ENCODE results near the gene MRPS27.

Gene MRPS27

DNA sequence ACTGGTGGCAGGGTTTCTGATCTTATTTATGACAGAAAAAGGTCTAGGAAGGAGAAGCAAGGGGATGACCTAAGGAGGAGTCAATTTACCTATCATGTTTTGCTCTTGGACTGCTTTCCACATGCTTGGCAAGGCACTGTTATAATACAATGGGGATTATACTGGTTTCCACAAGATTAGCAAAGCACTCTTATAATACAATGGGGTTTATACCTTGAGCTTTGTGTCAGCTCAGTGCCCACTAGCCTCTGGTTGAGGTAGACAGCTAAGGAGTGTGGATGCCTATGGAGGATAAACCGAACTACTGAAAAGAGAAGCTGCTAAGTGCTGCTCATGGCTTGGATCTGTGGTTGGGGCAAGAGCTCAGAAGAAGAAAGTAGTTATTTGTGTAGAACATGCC, 68.7 kb downstream of the MRPS27 start:
- Mint-ChIP-seq H3K27me3 (no peaks in the 10 kb centered on the region), H3K27ac (peak overlapping the region; percentile 33), H3K4me3 (no peak overlapping the region), H3K4me1 (peaks cover 8 to 17% of the 10 kb centered on the region in 2 donors), H3K36me3 (peaks cover 13 to 15% of the 10 kb centered on the region in 2 donors), H3K9me3 (no peaks in the 10 kb centered on the region)
- DNase-seq (no peak), ATAC-seq (replicated peaks) (no peak)

DNA sequence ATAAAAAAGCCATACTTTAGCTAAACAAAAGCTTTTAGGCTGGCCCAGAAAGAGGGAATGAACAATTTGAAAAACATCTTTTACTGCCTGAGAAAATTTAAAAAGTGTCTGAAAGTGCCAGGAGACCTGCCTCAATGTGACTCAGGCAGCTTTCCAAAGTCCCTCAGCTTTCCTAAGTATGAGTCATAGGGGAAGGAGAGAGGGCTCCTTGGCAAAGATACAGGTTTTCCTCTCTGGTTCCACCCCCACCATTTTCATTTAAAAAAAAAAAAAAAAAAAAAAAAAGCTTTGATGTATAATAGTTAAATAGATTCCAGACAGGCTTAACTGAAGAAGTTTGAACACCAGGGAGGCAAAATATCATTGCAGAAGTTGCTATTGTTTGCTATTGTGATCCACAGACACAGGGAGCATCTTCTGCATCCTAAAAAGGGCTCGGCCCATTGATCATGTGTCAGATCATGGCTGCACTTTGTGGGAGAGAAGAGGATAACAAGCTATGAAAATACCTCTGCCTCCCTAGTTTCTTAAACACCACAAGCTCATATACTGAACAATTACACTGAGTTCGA, 71.5 kb downstream of the MRPS27 start:
- Mint-ChIP-seq H3K4me3 (no peak overlapping the region), H3K36me3 (peaks cover 17 to 20% of the 10 kb centered on the region in 2 donors), H3K27ac (no peak overlapping the region), H3K9me3 (no peaks in the 10 kb centered on the region), H3K27me3 (no peaks in the 10 kb centered on the region), H3K4me1 (peaks cover 12 to 24% of the 10 kb centered on the region in 2 donors)
- no peak for ATAC-seq (replicated peaks)
- DNase-seq = no peak

DNA sequence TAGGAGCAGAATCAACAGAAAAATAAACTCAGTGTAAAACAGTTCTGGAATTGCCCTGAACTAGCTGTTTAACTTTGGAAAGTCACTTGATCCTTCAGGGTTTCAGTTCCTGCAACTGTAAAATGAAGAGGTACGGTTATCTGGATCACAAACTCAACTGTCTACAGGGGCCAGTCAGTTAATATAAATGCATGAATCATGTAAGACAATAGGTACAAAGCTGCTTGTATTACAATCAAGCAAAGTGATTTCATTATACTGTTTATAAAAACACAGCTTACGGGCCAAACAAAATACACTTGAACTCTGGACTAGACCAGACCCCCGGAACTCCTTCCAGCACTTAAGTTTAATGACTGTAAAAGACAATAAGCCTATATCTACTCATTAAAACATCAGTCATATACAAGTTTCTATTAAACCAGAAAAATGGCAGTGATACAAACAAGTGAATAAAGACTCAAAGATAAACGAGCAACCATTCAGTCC, 73.0 kb downstream of the MRPS27 start:
- Mint-ChIP-seq H3K36me3 (peaks cover 19 to 23% of the 10 kb centered on the region in 2 donors), H3K9me3 (no peaks in the 10 kb centered on the region), H3K27me3 (no peaks in the 10 kb centered on the region), H3K27ac (no peak overlapping the region), H3K4me1 (peaks cover 15 to 28% of the 10 kb centered on the region in 2 donors), H3K4me3 (no peak overlapping the region)
- no peak for DNase-seq
- ATAC-seq (replicated peaks) = no peak

- Mint-ChIP-seq H3K9me3 (no peaks in the 10 kb centered on the region), H3K4me1 (peaks cover 15 to 27% of the 10 kb centered on the region in 2 donors), H3K27ac (no peak overlapping the region), H3K27me3 (no peaks in the 10 kb centered on the region), H3K4me3 (no peak overlapping the region), H3K36me3 (peaks cover 20 to 24% of the 10 kb centered on the region in 2 donors)
- DNase-seq (no peak), ATAC-seq (replicated peaks) (no peak)
Measured at GRCh38 chr5:72245951-72246532, 74.0 kb downstream of the MRPS27 start.

DNA sequence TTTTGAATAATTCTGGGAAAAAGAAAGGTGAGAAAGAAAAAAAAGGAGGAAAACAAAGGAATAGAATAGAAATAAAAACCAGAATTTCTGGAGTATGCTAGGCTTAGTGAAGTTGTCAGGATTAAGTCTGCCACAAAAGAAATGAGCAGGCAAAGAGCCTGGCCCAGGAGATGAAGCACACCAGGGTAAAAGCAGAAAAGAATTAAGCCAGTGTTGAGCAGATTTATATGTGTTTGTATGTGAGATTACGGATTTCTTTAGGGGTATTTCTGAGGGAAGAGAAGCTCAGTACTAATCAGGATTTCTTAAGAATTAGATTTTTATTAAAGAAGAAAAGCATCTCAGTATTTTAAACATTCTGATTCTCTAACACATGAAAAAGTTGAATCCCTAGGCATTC, 74.5 kb downstream of the MRPS27 start:
- peaks cover 16 to 22% of the 10 kb centered on the region in 2 donors for H3K36me3 Mint-ChIP-seq
- no peak for DNase-seq
- no peak overlapping the region for H3K4me3 Mint-ChIP-seq
- no peaks in the 10 kb centered on the region for H3K27me3 Mint-ChIP-seq
- peak overlapping the region; percentile 28 for H3K27ac Mint-ChIP-seq
- H3K9me3 Mint-ChIP-seq = no peaks in the 10 kb centered on the region
- no peak for ATAC-seq (replicated peaks)
- H3K4me1 Mint-ChIP-seq = peaks cover 15 to 23% of the 10 kb centered on the region in 2 donors

DNA sequence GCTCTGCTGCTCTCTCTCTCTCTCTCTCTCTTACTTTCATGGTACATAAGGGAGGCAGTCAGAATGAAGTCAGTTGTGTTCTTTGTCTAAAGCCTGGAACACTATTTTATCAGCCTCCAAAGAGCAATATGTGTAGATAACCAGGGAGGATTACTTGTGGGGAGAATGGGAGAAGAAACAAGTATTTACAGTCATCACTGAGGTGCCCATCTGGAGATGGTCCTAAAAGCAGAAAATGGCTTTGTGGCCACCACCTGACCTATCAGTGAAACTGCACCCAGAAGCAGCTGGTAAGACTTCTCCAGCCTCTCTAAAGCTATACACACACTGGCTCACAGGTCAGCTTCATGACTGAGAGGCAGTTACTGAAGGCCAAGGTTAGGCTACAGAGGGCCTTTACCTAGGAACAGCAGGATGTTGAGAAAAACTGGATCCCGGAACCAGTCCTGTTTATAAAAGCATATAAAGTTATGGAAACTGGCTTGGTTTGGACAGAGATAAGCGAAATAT, 75.1 kb downstream of the MRPS27 start:
- ATAC-seq (replicated peaks) (peak in 1 of 2 donors; percentile 46), DNase-seq (no peak)
- Mint-ChIP-seq H3K4me3 (no peak overlapping the region), H3K27me3 (no peaks in the 10 kb centered on the region), H3K9me3 (no peaks in the 10 kb centered on the region), H3K4me1 (peaks cover 15 to 23% of the 10 kb centered on the region in 2 donors), H3K36me3 (peaks cover 16 to 18% of the 10 kb centered on the region in 2 donors), H3K27ac (peak overlapping the region; percentile 2)

DNA sequence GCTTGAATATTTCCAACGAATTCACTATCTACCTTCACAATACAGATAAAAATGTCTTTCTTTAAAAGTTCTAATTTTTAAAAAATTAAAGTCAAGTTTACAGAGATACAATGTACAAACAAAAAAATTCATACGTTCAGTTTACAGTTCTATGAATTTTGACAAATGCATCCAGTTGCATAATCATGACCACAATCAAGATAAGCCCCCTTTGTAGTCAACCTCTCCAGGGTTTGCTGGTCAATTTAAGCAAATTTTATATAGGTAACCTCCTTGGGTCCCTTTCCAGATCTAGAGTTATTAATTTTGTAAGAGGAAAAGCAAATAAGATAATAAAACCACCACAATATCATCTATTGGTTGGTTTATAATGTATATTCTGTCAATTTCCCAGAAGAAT, 76.3 kb downstream of the MRPS27 start:
- ATAC-seq (replicated peaks) = no peak

DNA sequence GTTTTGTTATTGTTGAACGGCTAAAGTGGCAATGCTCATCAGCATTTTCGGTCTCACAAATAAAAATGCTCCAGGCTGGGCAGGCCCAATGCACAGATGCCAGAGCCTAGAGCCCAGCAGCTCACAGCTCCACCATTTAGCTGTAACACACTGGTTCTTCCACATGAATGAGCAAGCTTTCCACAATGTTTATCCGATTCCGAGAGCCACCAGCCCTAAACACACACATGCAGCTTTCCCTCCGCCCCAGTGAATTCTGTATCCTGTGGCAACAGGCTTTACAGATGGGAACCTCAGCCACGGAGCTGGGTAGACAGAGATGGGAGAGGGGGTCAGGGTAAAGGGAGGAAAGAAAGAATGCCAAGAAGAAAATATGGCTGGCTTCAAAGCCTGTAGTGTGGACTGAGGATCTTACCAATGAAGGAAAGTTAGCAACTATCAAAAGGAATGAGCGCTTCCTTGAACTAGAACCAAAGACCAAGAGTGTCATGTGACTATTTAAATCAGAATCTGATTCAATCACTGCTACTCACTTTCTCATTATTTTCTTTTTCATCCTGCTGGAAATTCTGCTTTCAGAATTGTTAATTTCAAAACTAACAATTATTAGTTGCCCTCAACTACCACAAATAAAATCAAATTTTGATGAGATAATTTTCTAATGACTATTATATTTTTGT, 77.1 kb downstream of the MRPS27 start:
- Mint-ChIP-seq H3K27ac (no peak overlapping the region), H3K4me3 (no peak overlapping the region), H3K4me1 (peaks cover 15 to 23% of the 10 kb centered on the region in 2 donors)

More for the DNA sequence above, 76.3 kb downstream of the MRPS27 start:
- Mint-ChIP-seq H3K4me3 (no peak overlapping the region), H3K27ac (no peak overlapping the region), H3K9me3 (no peaks in the 10 kb centered on the region), H3K36me3 (peaks cover 16 to 17% of the 10 kb centered on the region in 2 donors), H3K27me3 (no peaks in the 10 kb centered on the region), H3K4me1 (peaks cover 15 to 23% of the 10 kb centered on the region in 2 donors)
- DNase-seq = no peak

GRCh38 chr5:72241346-72242003, 78.6 kb downstream of the MRPS27 start:
- no peak overlapping the region for H3K4me3 Mint-ChIP-seq
- H3K4me1 Mint-ChIP-seq = peaks cover 11 to 15% of the 10 kb centered on the region in 2 donors
- DNase-seq (no peak), ATAC-seq (replicated peaks) (no peak)
- no peaks in the 10 kb centered on the region for H3K27me3 Mint-ChIP-seq
- peak overlapping the region; percentile 56 for H3K27ac Mint-ChIP-seq
- H3K36me3 Mint-ChIP-seq = peaks cover 22 to 24% of the 10 kb centered on the region in 2 donors
- no peaks in the 10 kb centered on the region for H3K9me3 Mint-ChIP-seq

More for the DNA sequence above, 77.1 kb downstream of the MRPS27 start:
- peaks cover 16 to 17% of the 10 kb centered on the region in 2 donors for H3K36me3 Mint-ChIP-seq
- no peaks in the 10 kb centered on the region for H3K9me3 Mint-ChIP-seq
- no peak for ATAC-seq (replicated peaks)
- no peak for DNase-seq
- H3K27me3 Mint-ChIP-seq = no peaks in the 10 kb centered on the region

DNA sequence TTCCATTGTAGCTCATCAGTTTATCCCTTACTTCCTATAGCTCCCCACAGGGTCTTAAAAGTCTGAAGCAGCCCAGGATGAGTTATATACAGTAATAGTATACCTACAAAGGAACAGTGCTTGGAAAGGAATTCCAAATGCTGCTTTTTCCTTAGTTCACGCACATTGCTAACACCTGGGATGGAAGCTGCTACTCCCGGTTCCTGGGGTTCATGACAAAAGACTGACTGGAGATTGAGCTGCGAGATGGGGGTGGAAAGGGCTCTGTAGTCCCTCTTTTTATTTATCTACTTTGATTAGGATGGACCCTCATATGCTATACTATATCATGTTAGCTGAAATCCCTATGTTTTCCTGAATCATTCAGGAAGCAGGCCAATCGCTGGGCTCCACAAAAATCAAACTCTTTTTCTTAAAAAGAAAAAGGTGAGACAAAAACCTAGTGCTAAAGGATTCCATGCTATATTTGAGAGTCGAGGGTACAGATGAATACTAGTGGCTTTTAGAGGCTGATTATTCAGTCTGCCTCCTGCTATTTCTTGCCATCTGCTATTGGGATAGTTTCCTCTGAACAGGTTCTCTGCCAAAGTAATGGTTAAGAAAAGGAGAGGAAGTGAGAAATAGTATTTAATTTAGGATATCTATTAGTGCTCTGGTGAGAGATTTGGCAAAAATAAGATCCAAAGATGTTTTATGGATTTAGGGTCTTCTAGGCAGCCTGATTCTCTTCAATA, 81.2 kb downstream of the MRPS27 start:
- Mint-ChIP-seq H3K36me3 (peaks cover 30% of the 10 kb centered on the region in 2 donors), H3K9me3 (no peaks in the 10 kb centered on the region), H3K4me1 (peaks cover 15 to 25% of the 10 kb centered on the region in 2 donors), H3K27ac (no peak overlapping the region), H3K4me3 (no peak overlapping the region), H3K27me3 (no peaks in the 10 kb centered on the region)
- DNase-seq = no peak
- no peak for ATAC-seq (replicated peaks)

GRCh38 chr5:72237879-72238278, 82.2 kb downstream of the MRPS27 start:
- Mint-ChIP-seq H3K9me3 (no peaks in the 10 kb centered on the region), H3K27ac (no peak overlapping the region), H3K4me1 (peaks cover 14 to 25% of the 10 kb centered on the region in 2 donors), H3K27me3 (no peaks in the 10 kb centered on the region), H3K36me3 (peaks cover 28 to 31% of the 10 kb centered on the region in 2 donors), H3K4me3 (no peak overlapping the region)
- DNase-seq (no peak), ATAC-seq (replicated peaks) (no peak)

DNA sequence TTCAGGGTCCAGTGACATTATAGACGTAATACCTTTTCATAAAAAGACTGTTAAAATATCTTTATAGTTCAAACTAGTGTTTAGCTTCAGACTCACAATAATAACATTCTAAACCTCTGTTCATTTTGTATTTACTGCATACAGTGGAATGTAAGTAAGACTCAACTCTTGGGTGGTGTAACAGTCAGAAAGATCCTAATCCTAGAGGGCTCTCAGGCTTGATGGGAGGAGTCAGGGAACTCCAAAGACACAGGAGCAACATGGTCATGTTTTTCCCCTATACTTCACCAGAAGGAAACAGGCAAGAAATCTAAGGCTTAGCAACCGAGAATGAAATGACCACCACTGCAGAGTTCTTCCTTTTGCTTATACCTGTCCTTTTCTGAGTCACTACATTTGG, 82.6 kb downstream of the MRPS27 start:
- peaks cover 11 to 27% of the 10 kb centered on the region in 2 donors for H3K4me1 Mint-ChIP-seq
- H3K4me3 Mint-ChIP-seq = no peak overlapping the region
- no peaks in the 10 kb centered on the region for H3K27me3 Mint-ChIP-seq
- H3K9me3 Mint-ChIP-seq = no peaks in the 10 kb centered on the region
- no peak for DNase-seq
- peaks cover 25 to 31% of the 10 kb centered on the region in 2 donors for H3K36me3 Mint-ChIP-seq
- ATAC-seq (replicated peaks) = no peak
- H3K27ac Mint-ChIP-seq = no peak overlapping the region

GRCh38 chr5:72235725-72236124, 84.3 kb downstream of the MRPS27 start:
- no peak overlapping the region for H3K27ac Mint-ChIP-seq

More at GRCh38 chr5:72235725-72236124, 84.3 kb downstream of the MRPS27 start:
- Mint-ChIP-seq H3K4me1 (peaks cover 9 to 23% of the 10 kb centered on the region in 2 donors), H3K27me3 (no peaks in the 10 kb centered on the region), H3K9me3 (no peaks in the 10 kb centered on the region), H3K4me3 (no peak overlapping the region), H3K36me3 (peaks cover 21 to 32% of the 10 kb centered on the region in 2 donors)
- DNase-seq = no peak
- ATAC-seq (replicated peaks) = no peak

Data from stimulated activated naive B cell treated with anti-CD40 and anti-IgM and Interleukin-4, amounts not matched to agents 10 μg/mL and 1 μg/mL and 100 μg/mL, for 72 hours (primary cell).